Activated naive CD4-positive, alpha-beta T cell treated with anti-CD3 and anti-CD28 coated beads for 36 hours (primary cell): ENCODE data around the gene CORO1C. TPM values are rescaled to one million over a fixed set of nuclear protein-coding genes. Genes with fewer than 3 reads are reported as not detected.

Experiments
- CTCF ChIA-PET: fragments of 350-600 bp; sonication (Branson Sonifier 250); formaldehyde crosslinking; loops from one replicate; lab custom pipeline; 2021; ENCODE audit warnings: antibody characterized with exemption; lab: Charles Lee
- DNase-seq: peaks from one replicate; pipeline ENCODE4 v3.0.0-alpha.2; 2020
- H3K27ac Mint-ChIP-seq: one replicate; pipeline ENCODE4 v1.8.0; 2021; ENCODE audit warnings: mild to moderate bottlenecking, mixed read lengths
- H3K27me3 Mint-ChIP-seq: one replicate; pipeline ENCODE4 v1.8.0; 2021; ENCODE audit warnings: low read depth, mixed read lengths
- H3K36me3 Mint-ChIP-seq: one replicate; pipeline ENCODE4 v1.8.0; 2021; ENCODE audit warnings: low read depth, mixed read lengths
- H3K4me1 Mint-ChIP-seq: one replicate; pipeline ENCODE4 v1.8.0; 2021; ENCODE audit warnings: low read depth, mixed read lengths
- H3K4me3 Mint-ChIP-seq: one replicate; pipeline ENCODE4 v1.8.0; 2021; ENCODE audit warnings: mild to moderate bottlenecking, moderate library complexity, mixed read lengths
- H3K9me3 Mint-ChIP-seq: one replicate; pipeline ENCODE4 v1.8.0; 2021; ENCODE audit warnings: mixed read lengths
- intact Hi-C: fragments of 100-400 bp; cut with micrococcal nuclease; formaldehyde crosslinking; loops from one replicate; pipeline ENCODE4 v1.15.1; 2023
- total RNA-seq, 2 experiments: library from RNA; stranded (reverse); gene quantifications; one replicate each; pipeline ENCODE4 v1.2.3, GENCODE V29; 2021

The CORO1C gene
- total RNA-seq, 2 experiments from 2014 or later = 36.4 to 43.7 TPM

GRCh38 chr12:108690542-108691174, 40.7 kb downstream of the CORO1C start:
- CTCF ChIA-PET = interaction anchor here (0.6 to 9.2 kb wide), 12 partner anchors 10 to 121 kb away, joined by 3 to 71 read pairs (median 4); no protein-coding TSS in a partner anchor

GRCh38 chr12:108690191-108690518, 41.2 kb downstream of the CORO1C start:
- intact Hi-C loops = loop anchor here (2.0 to 5.0 kb wide), 2 partner anchors 363 to 1297 kb away; partner anchors contain the start of gene USP30
- no peaks in the 10 kb centered on the region for H3K27me3 Mint-ChIP-seq
- H3K36me3 Mint-ChIP-seq = no peaks in the 10 kb centered on the region

More at GRCh38 chr12:108690542-108691174, 40.7 kb downstream of the CORO1C start:
- Mint-ChIP-seq H3K27me3 (no peaks in the 10 kb centered on the region), H3K27ac (peak overlapping the region; percentile 93), H3K36me3 (no peaks in the 10 kb centered on the region), H3K9me3 (no peaks in the 10 kb centered on the region), H3K4me3 (peak overlapping the region; percentile 55), H3K4me1 (peaks cover 74% of the 10 kb centered on the region)
- no peak for DNase-seq
- intact Hi-C loops = loop anchor here (1.0 to 5.0 kb wide), 6 partner anchors 41 to 1297 kb away; partner anchors contain the start of genes CORO1C, ISCU and USP30

GRCh38 chr12:108689314-108690190, 41.8 kb downstream of the CORO1C start:
- H3K36me3 Mint-ChIP-seq = no peaks in the 10 kb centered on the region
- H3K4me3 Mint-ChIP-seq = peak overlapping the region; percentile 58
- DNase-seq = peak; percentile 65
- intact Hi-C loops = loop anchor here (1.0 to 5.0 kb wide), 8 partner anchors 25 to 1298 kb away; partner anchors contain the start of genes MMAB, MVK and USP30
- H3K9me3 Mint-ChIP-seq = no peaks in the 10 kb centered on the region
- no peaks in the 10 kb centered on the region for H3K27me3 Mint-ChIP-seq
- H3K4me1 Mint-ChIP-seq = peaks cover 64% of the 10 kb centered on the region
- CTCF ChIA-PET = interaction anchor here (0.7 to 9.2 kb wide), 7 partner anchors 11 to 120 kb away, joined by 3 to 71 read pairs (median 4); no protein-coding TSS in a partner anchor
- H3K27ac Mint-ChIP-seq = peak overlapping the region; percentile 93

More at GRCh38 chr12:108690191-108690518, 41.2 kb downstream of the CORO1C start:
- Mint-ChIP-seq H3K4me1 (peaks cover 69% of the 10 kb centered on the region), H3K9me3 (no peaks in the 10 kb centered on the region), H3K27ac (peak overlapping the region; percentile 93), H3K4me3 (peak overlapping the region; percentile 58)
- DNase-seq = no peak
- CTCF ChIA-PET = interaction anchor here (0.6 to 9.2 kb wide), 9 partner anchors 10 to 120 kb away, joined by 3 to 71 read pairs (median 3); no protein-coding TSS in a partner anchor

GRCh38 chr12:108686780-108687179, 44.5 kb downstream of the CORO1C start:
- H3K36me3 Mint-ChIP-seq = no peaks in the 10 kb centered on the region
- CTCF ChIA-PET = interaction anchor here (0.5 to 9.2 kb wide), 7 partner anchors 10 to 129 kb away, joined by 3 to 71 read pairs (median 4); no protein-coding TSS in a partner anchor
- DNase-seq = no peak
- peaks cover 42% of the 10 kb centered on the region for H3K4me1 Mint-ChIP-seq
- H3K27ac Mint-ChIP-seq = no peak overlapping the region
- H3K4me3 Mint-ChIP-seq = no peak overlapping the region
- H3K27me3 Mint-ChIP-seq = no peaks in the 10 kb centered on the region
- no peaks in the 10 kb centered on the region for H3K9me3 Mint-ChIP-seq
- intact Hi-C loops = no loop called here

GRCh38 chr12:108685469-108686260, 45.7 kb downstream of the CORO1C start:
- H3K36me3 Mint-ChIP-seq = no peaks in the 10 kb centered on the region
- intact Hi-C loops = no loop called here
- DNase-seq = no peak
- H3K27me3 Mint-ChIP-seq = no peaks in the 10 kb centered on the region
- H3K4me3 Mint-ChIP-seq = no peak overlapping the region
- no peaks in the 10 kb centered on the region for H3K9me3 Mint-ChIP-seq
- CTCF ChIA-PET = interaction anchor here (0.8 to 9.2 kb wide), 8 partner anchors 8 to 128 kb away, joined by 3 to 71 read pairs (median 4); partner anchors contain the start of gene ISCU
- H3K4me1 Mint-ChIP-seq = peaks cover 32% of the 10 kb centered on the region
- no peak overlapping the region for H3K27ac Mint-ChIP-seq

GRCh38 chr12:108683906-108684556, 47.3 kb downstream of the CORO1C start:
- H3K4me1 Mint-ChIP-seq = peaks cover 15% of the 10 kb centered on the region
- CTCF ChIA-PET = interaction anchor here (1.1 to 9.2 kb wide), 2 partner anchors 15 to 18 kb away, joined by 3 to 71 read pairs; no protein-coding TSS in a partner anchor
- H3K27ac Mint-ChIP-seq = no peak overlapping the region
- H3K36me3 Mint-ChIP-seq = no peaks in the 10 kb centered on the region
- intact Hi-C loops = no loop called here
- H3K27me3 Mint-ChIP-seq = no peaks in the 10 kb centered on the region
- no peak overlapping the region for H3K4me3 Mint-ChIP-seq
- DNase-seq = no peak
- no peaks in the 10 kb centered on the region for H3K9me3 Mint-ChIP-seq

- peaks cover 2% of the 10 kb centered on the region for H3K36me3 Mint-ChIP-seq
- intact Hi-C loops = no loop called here
- no peak overlapping the region for H3K27ac Mint-ChIP-seq
- H3K9me3 Mint-ChIP-seq = no peaks in the 10 kb centered on the region
- no peak for DNase-seq
- H3K4me3 Mint-ChIP-seq = no peak overlapping the region
- peaks cover 4% of the 10 kb centered on the region for H3K4me1 Mint-ChIP-seq
- H3K27me3 Mint-ChIP-seq = no peaks in the 10 kb centered on the region
- CTCF ChIA-PET = no interaction called here
Observed at GRCh38 chr12:108681317-108681716, 50.0 kb downstream of the CORO1C start.

- H3K9me3 Mint-ChIP-seq = no peaks in the 10 kb centered on the region
- no peak overlapping the region for H3K27ac Mint-ChIP-seq
- intact Hi-C loops = no loop called here
- no peak for DNase-seq
- H3K4me1 Mint-ChIP-seq = no peaks in the 10 kb centered on the region
- CTCF ChIA-PET = interaction anchor here (0.6 to 1.2 kb wide), 2 partner anchors 124 to 313 kb away, joined by 3 to 4 read pairs; no protein-coding TSS in a partner anchor
- H3K27me3 Mint-ChIP-seq = no peaks in the 10 kb centered on the region
- peaks cover 2% of the 10 kb centered on the region for H3K36me3 Mint-ChIP-seq
- H3K4me3 Mint-ChIP-seq = no peak overlapping the region
Observed at GRCh38 chr12:108679106-108679681, 52.1 kb downstream of the CORO1C start.

- intact Hi-C loops = no loop called here
- H3K4me1 Mint-ChIP-seq = no peaks in the 10 kb centered on the region
- CTCF ChIA-PET = interaction anchor here (1.2 kb wide), 1 partner anchor 125 kb away, joined by 3 read pairs; no protein-coding TSS in a partner anchor
- no peak for DNase-seq
- no peaks in the 10 kb centered on the region for H3K9me3 Mint-ChIP-seq
- no peak overlapping the region for H3K27ac Mint-ChIP-seq
- peaks cover 2% of the 10 kb centered on the region for H3K36me3 Mint-ChIP-seq
- no peaks in the 10 kb centered on the region for H3K27me3 Mint-ChIP-seq
- no peak overlapping the region for H3K4me3 Mint-ChIP-seq
Observed at GRCh38 chr12:108678104-108678730, 53.1 kb downstream of the CORO1C start.

- intact Hi-C loops = no loop called here
Observed at GRCh38 chr12:108677381-108677780, 53.9 kb downstream of the CORO1C start.

More at GRCh38 chr12:108677381-108677780, 53.9 kb downstream of the CORO1C start:
- Mint-ChIP-seq H3K27me3 (no peaks in the 10 kb centered on the region), H3K27ac (no peak overlapping the region), H3K4me3 (no peak overlapping the region), H3K36me3 (peaks cover 2% of the 10 kb centered on the region), H3K4me1 (no peaks in the 10 kb centered on the region), H3K9me3 (no peaks in the 10 kb centered on the region)
- DNase-seq = no peak
- CTCF ChIA-PET = no interaction called here
